ENCODE data around the gene CRADD. TPM values are rescaled to one million over a fixed set of nuclear protein-coding genes. Genes with fewer than 3 reads are reported as not detected.
"Not testable (repeated sequence)": the region's sequence is repeated elsewhere in the genome, so short reads cannot be mapped to it uniquely, and the experiment has no call there.

CRADD gene
- total RNA-seq, 1 donor from 2014 or later, result 18.8 TPM

DNA sequence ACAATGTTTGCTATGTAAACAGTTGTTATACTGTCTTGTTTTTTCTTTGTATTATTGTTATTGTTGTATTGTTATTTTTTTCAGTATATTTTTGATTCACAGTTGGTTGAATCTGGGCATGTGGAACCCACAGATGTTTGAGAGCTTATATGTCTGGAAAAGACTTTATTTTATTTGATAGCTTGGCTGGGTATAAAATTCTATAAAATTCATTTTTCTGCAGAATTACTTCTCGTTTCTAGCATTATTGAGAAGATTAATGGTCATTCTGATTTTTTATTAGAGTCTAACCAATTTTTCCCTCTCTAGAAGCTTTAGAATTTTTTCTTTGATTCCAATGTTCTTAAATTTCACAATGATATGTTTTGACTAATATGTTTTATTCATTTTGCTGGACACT is 188.6 kb downstream of the CRADD start:
- TF ChIP-seq, protein P1, sequence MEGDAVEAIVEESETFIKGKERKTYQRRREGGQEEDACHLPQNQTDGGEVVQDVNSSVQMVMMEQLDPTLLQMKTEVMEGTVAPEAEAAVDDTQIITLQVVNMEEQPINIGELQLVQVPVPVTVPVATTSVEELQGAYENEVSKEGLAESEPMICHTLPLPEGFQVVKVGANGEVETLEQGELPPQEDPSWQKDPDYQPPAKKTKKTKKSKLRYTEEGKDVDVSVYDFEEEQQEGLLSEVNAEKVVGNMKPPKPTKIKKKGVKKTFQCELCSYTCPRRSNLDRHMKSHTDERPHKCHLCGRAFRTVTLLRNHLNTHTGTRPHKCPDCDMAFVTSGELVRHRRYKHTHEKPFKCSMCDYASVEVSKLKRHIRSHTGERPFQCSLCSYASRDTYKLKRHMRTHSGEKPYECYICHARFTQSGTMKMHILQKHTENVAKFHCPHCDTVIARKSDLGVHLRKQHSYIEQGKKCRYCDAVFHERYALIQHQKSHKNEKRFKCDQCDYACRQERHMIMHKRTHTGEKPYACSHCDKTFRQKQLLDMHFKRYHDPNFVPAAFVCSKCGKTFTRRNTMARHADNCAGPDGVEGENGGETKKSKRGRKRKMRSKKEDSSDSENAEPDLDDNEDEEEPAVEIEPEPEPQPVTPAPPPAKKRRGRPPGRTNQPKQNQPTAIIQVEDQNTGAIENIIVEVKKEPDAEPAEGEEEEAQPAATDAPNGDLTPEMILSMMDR (IDR thresholded peaks at IDR 0.05; ENCODE audit: partially characterized antibody, unreplicated experiment), result no peak
- Mint-ChIP-seq H3K36me3 (ENCODE audit: unreplicated experiment) (peaks cover 31% of the 10 kb centered on the region), H3K27me3 (ENCODE audit: unreplicated experiment) (no peaks in the 10 kb centered on the region), H3K4me1 (ENCODE audit: low read depth, unreplicated experiment) (no peaks in the 10 kb centered on the region), H3K9me3 (ENCODE audit: unreplicated experiment) (peaks cover 18% of the 10 kb centered on the region), H3K4me3 (ENCODE audit: unreplicated experiment) (no peak overlapping the region), H3K27ac (ENCODE audit: unreplicated experiment) (no peak overlapping the region)
- no peak for DNase-seq

DNA sequence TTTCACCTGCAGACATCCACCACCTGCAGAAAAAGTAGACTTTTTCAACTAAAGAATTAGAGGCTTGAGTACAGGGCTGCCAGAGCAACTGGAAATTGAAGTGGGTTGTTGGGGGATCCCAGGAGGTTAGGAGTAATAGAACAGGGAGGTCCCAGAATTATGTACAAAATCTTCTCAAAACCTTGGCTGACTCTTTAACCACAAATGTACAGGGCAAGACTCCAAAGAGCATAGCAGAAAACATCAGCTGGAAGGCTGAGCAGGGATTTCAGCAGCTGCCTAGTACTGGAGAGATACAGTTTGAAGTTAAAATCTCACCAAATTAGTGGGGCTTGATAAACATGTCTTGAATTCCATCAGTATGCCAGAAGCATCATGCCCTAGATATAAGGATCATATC is 191.6 kb downstream of the CRADD start:
- TF ChIP-seq, protein P1 (IDR thresholded peaks at IDR 0.05; ENCODE audit: partially characterized antibody, unreplicated experiment), result no peak
- peaks cover 21% of the 10 kb centered on the region for H3K9me3 Mint-ChIP-seq (ENCODE audit: unreplicated experiment)
- no peak for DNase-seq

DNA sequence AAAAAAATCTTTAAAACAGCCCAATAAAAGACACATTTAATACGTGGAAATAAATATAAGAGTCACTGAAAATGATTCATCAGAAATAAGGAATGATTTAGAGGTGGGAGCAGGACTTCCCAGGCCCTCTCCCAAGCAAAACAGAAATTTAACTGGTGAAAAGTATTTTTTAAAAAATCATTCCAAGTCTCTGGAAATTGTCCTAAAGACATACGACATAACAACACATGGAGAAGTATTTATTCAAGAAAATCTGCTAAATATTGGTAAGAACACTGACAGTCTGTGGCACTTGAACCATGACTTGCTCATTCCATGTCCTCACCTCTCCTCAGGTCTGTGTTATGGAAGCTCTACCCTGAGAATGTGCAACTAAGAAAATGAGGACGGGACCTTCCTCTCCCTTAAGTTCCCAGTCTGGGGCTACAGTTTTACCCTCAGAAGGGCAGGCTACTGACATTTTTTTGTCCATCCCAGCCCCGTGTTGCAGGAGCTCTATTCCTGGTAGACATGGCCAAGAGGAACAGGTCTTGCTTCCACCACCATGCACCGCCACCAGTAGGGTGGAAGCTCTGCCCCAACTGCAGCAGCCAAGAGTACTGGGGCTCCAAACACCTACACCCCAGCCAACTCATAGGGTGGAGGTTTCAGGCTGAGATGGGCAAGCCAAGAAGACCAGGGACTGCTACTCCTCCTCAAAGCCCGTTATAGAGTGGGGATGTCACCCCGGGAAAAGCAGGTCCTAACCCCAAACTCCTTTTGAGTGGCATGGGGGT is 193.0 kb downstream of the CRADD start:
- no peak overlapping the region for H3K4me3 Mint-ChIP-seq (ENCODE audit: unreplicated experiment)
- H3K27me3 Mint-ChIP-seq (ENCODE audit: unreplicated experiment), result no peaks in the 10 kb centered on the region
- peaks cover 67% of the 10 kb centered on the region for H3K36me3 Mint-ChIP-seq (ENCODE audit: unreplicated experiment)
- H3K4me1 Mint-ChIP-seq (ENCODE audit: low read depth, unreplicated experiment), result no peaks in the 10 kb centered on the region
- TF ChIP-seq, protein P1 (IDR thresholded peaks at IDR 0.05; ENCODE audit: partially characterized antibody, unreplicated experiment), result no peak
- no peak overlapping the region for H3K27ac Mint-ChIP-seq (ENCODE audit: unreplicated experiment)
- peaks cover 21% of the 10 kb centered on the region for H3K9me3 Mint-ChIP-seq (ENCODE audit: unreplicated experiment)
- no peak for DNase-seq

More for the DNA sequence above, 191.6 kb downstream of the CRADD start:
- Mint-ChIP-seq H3K27ac (ENCODE audit: unreplicated experiment) (no peak overlapping the region), H3K4me3 (ENCODE audit: unreplicated experiment) (no peak overlapping the region), H3K36me3 (ENCODE audit: unreplicated experiment) (peaks cover 54% of the 10 kb centered on the region), H3K27me3 (ENCODE audit: unreplicated experiment) (no peaks in the 10 kb centered on the region), H3K4me1 (ENCODE audit: low read depth, unreplicated experiment) (no peaks in the 10 kb centered on the region)

DNA sequence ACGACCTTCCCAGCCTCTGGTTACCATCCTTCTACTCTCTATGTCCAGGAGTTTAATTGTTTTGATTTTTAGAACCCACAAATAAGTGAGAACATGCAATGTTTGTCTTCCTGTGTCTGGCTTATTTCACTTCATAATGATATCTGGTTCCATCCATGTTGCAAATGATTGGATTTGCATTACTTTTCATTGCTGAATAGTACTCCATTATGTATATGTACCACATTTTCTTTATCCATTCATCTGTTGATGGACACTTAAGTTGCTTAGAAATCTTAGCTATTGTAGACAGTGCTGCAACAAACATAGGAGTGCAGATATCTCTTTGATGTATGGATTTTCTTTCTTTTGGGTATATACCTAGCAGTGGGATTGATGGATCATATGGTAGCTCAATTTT is 194.4 kb downstream of the CRADD start:
- not testable (repeated sequence) for H3K4me3 Mint-ChIP-seq (ENCODE audit: unreplicated experiment); H3K4me1 Mint-ChIP-seq (ENCODE audit: low read depth, unreplicated experiment); DNase-seq; H3K27me3 Mint-ChIP-seq (ENCODE audit: unreplicated experiment); H3K27ac Mint-ChIP-seq (ENCODE audit: unreplicated experiment)
- peaks cover 70% of the 10 kb centered on the region for H3K36me3 Mint-ChIP-seq (ENCODE audit: unreplicated experiment)
- peaks cover 15% of the 10 kb centered on the region for H3K9me3 Mint-ChIP-seq (ENCODE audit: unreplicated experiment)

DNA sequence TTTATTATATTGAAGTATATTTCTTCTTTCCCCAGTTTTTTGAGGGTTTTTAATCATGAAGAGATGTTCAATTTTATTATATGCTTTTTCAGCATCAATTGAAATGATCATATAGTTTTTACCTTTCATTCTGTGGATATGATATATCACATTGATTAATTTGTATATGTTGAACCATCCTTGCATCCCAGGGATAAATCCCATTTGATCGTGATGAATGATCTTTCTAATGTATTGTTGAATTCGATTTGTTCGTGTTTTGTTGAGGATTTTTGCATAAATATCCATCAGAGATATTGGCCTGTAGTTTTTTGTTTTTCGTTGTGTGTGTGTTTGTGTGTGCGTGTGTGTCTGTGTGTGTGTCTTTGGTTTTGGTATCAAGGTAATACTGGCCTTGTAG is 196.4 kb downstream of the CRADD start:
- no peaks in the 10 kb centered on the region for H3K27me3 Mint-ChIP-seq (ENCODE audit: unreplicated experiment)
- no peak overlapping the region for H3K27ac Mint-ChIP-seq (ENCODE audit: unreplicated experiment)
- no peaks in the 10 kb centered on the region for H3K4me1 Mint-ChIP-seq (ENCODE audit: low read depth, unreplicated experiment)
- peaks cover 12% of the 10 kb centered on the region for H3K9me3 Mint-ChIP-seq (ENCODE audit: unreplicated experiment)
- no peak overlapping the region for H3K4me3 Mint-ChIP-seq (ENCODE audit: unreplicated experiment)
- TF ChIP-seq, protein P1 (IDR thresholded peaks at IDR 0.05; ENCODE audit: partially characterized antibody, unreplicated experiment), result no peak
- H3K36me3 Mint-ChIP-seq (ENCODE audit: unreplicated experiment), result peaks cover 67% of the 10 kb centered on the region
- DNase-seq, result no peak
